ENCODE measurements around the gene MLXIP. TPM values are rescaled to one million over a fixed set of nuclear protein-coding genes. Genes with fewer than 3 reads are reported as not detected.

Gene MLXIP
- total and polyA plus RNA-seq, 2 donors (not counting 3 experiments of a cell fraction or from before 2014, with no cell fraction given) = 22.0 to 72.5 TPM

GRCh38 chr12:122096014-122096413 is 17.5 kb downstream of the MLXIP start:
- TF ChIP-seq POLR2A (IDR thresholded peaks at IDR 0.05; ENCODE audit: low read depth, low read length) (no peak), EZH2 (IDR thresholded peaks at IDR 0.05; ENCODE audit: borderline replicate concordance, low read depth, low read length, severe bottlenecking) (no peak), MAX (IDR thresholded peaks at IDR 0.05; ENCODE audit: insufficient read depth, insufficient read length) (no peak), FOS (IDR thresholded peaks at IDR 0.05; ENCODE audit: borderline replicate concordance, insufficient read depth, low read length) (no peak), POLR2AphosphoS5 (IDR thresholded peaks at IDR 0.05; ENCODE audit: insufficient read depth, low read depth, low read length) (no peak), MYC (IDR thresholded peaks at IDR 0.05; ENCODE audit: low read depth, low read length) (no peak), GATA2 (IDR thresholded peaks at IDR 0.05; ENCODE audit: insufficient read depth, insufficient read length, low read depth, low read length) (no peak), CTCF (IDR thresholded peaks at IDR 0.05; ENCODE audit: extremely low read depth in 1 of 2, insufficient read depth in 1 of 2, low read depth in 1 of 2, low read length in 2 of 2) (no peak), JUN (IDR thresholded peaks at IDR 0.05; ENCODE audit: borderline replicate concordance, insufficient read depth, insufficient read length, low read depth) (no peak)
- POLR2A ChIA-PET = interaction anchor here (1.7 kb wide), 1 partner anchor 17 kb away, joined by 4 read pairs; the partner anchor contains the start of gene MLXIP
- Histone ChIP-seq H3K27ac (ENCODE audit: insufficient read depth, low read depth, low read length) (no peak overlapping the region), H3K4me2 (ENCODE audit: insufficient read depth, low read length) (no peak overlapping the region), H3K36me3 (ENCODE audit: control insufficient read depth in 2 of 2, extremely low read depth in 1 of 2, insufficient read depth in 2 of 2, low read length in 2 of 2) (no peaks in the 10 kb centered on the region), H4K20me1 (replicated peaks; ENCODE audit: control insufficient read depth, extremely low read depth, insufficient read depth, low read length) (no peaks in the 10 kb centered on the region), H3K9ac (replicated peaks; ENCODE audit: extremely low read depth, insufficient read depth, low read length) (no peak overlapping the region), H3K9me1 (replicated peaks; ENCODE audit: control insufficient read depth, extremely low read depth, insufficient read depth, low read length) (no peaks in the 10 kb centered on the region), H3K9me3 (replicated peaks; ENCODE audit: control insufficient read depth, insufficient read depth, low read length) (no peaks in the 10 kb centered on the region), H3K79me2 (ENCODE audit: control insufficient read depth, insufficient read depth, low read length) (peaks cover 80% of the 10 kb centered on the region), H3K27me3 (ENCODE audit: control insufficient read depth in 2 of 2, insufficient read depth in 2 of 2, low read length in 2 of 2) (no peaks in the 10 kb centered on the region), H3K4me1 (ENCODE audit: control insufficient read depth, extremely low read depth, insufficient read depth, low read length) (peaks cover 30% of the 10 kb centered on the region), H2AFZ (ENCODE audit: low read depth, low read length) (no peak overlapping the region), H3K4me3 (replicated peaks in 1 of 3; ENCODE audit: insufficient read depth in 1 of 3, low read depth in 1 of 3, low read length in 3 of 3) (no peak overlapping the region)
- DNase-seq (ENCODE audit: low read depth, low spot score) (no peak), FAIRE-seq (no peak)
- intact Hi-C loops (cut with micrococcal nuclease) (no loop called here), dilution Hi-C loops (cut with MboI; ENCODE audit: extremely low pct_ligation_motif_present, low sequenced_read_pairs) (no loop called here)
- CTCF ChIA-PET = interaction anchor here (1.1 to 3.9 kb wide), 5 partner anchors 11 to 27 kb away, joined by 3 to 30 read pairs (median 3); partner anchors contain the start of gene MLXIP
- BruUV-seq (replicated peaks) = no TSS peak

Data from endothelial cell of umbilical vein (primary cell).